ENCODE results near the gene RBP3. TPM values are rescaled to one million over a fixed set of nuclear protein-coding genes. Genes with fewer than 3 reads are reported as not detected.

The RBP3 gene
- total RNA-seq, 1 experiment from 2014 or later: not detected

DNA sequence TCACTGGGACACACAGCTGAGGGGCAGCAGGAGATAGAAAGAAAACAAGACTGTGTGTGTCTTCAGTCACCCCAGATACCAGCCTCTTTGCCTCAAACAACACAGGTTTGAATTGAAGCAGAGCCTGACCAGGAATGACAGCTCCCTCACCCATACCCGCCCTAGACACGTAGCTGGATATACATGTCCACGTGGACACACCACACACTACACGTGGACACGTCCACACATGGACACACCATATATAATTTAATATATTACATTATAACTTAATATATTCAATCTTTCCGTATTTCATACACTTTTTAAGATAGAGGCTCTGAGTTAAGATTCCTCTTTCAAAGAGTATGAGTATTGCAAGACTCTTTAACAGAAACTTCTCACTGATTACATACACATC, 14.6 kb upstream of the RBP3 start:
- TF ChIP-seq, protein P1, sequence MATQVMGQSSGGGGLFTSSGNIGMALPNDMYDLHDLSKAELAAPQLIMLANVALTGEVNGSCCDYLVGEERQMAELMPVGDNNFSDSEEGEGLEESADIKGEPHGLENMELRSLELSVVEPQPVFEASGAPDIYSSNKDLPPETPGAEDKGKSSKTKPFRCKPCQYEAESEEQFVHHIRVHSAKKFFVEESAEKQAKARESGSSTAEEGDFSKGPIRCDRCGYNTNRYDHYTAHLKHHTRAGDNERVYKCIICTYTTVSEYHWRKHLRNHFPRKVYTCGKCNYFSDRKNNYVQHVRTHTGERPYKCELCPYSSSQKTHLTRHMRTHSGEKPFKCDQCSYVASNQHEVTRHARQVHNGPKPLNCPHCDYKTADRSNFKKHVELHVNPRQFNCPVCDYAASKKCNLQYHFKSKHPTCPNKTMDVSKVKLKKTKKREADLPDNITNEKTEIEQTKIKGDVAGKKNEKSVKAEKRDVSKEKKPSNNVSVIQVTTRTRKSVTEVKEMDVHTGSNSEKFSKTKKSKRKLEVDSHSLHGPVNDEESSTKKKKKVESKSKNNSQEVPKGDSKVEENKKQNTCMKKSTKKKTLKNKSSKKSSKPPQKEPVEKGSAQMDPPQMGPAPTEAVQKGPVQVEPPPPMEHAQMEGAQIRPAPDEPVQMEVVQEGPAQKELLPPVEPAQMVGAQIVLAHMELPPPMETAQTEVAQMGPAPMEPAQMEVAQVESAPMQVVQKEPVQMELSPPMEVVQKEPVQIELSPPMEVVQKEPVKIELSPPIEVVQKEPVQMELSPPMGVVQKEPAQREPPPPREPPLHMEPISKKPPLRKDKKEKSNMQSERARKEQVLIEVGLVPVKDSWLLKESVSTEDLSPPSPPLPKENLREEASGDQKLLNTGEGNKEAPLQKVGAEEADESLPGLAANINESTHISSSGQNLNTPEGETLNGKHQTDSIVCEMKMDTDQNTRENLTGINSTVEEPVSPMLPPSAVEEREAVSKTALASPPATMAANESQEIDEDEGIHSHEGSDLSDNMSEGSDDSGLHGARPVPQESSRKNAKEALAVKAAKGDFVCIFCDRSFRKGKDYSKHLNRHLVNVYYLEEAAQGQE (IDR thresholded peaks at IDR 0.05; ENCODE audit: insufficient read depth in 1 of 2, low read depth in 2 of 2, low read length in 1 of 2): no peak
- TF ChIP-seq POLR2AphosphoS5 (IDR thresholded peaks at IDR 0.05; ENCODE audit: low read depth, low read length) (no peak), TCF7L2 (IDR thresholded peaks at IDR 0.05; ENCODE audit: low read depth, low read length) (no peak), SIN3A (IDR thresholded peaks at IDR 0.05; ENCODE audit: borderline replicate concordance, insufficient read depth, low read depth, low read length) (no peak)
- TF ChIP-seq, protein P2, sequence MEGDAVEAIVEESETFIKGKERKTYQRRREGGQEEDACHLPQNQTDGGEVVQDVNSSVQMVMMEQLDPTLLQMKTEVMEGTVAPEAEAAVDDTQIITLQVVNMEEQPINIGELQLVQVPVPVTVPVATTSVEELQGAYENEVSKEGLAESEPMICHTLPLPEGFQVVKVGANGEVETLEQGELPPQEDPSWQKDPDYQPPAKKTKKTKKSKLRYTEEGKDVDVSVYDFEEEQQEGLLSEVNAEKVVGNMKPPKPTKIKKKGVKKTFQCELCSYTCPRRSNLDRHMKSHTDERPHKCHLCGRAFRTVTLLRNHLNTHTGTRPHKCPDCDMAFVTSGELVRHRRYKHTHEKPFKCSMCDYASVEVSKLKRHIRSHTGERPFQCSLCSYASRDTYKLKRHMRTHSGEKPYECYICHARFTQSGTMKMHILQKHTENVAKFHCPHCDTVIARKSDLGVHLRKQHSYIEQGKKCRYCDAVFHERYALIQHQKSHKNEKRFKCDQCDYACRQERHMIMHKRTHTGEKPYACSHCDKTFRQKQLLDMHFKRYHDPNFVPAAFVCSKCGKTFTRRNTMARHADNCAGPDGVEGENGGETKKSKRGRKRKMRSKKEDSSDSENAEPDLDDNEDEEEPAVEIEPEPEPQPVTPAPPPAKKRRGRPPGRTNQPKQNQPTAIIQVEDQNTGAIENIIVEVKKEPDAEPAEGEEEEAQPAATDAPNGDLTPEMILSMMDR (IDR thresholded peaks at IDR 0.05): no peak
- peaks cover 23% of the 10 kb centered on the region for H3K27me3 ChIP-seq (ENCODE audit: control insufficient read depth, insufficient read depth, low read length)
- H3K27ac ChIP-seq (ENCODE audit: low read length): no peak overlapping the region
- ChIA-PET CTCF (no interaction called here), POLR2A (no interaction called here)
- BruUV-seq (replicated peaks): no TSS peak
- DNase-seq (ENCODE audit: low read depth, low spot score) (no peak), ATAC-seq (no peak)
- in situ Hi-C loops (cut with HindIII; ENCODE audit: low pct_unique_long_range_greater_than_20kb, low sequenced_read_pairs): no loop called here
- H3K36me3 ChIP-seq (ENCODE audit: control insufficient read depth, insufficient read depth, low read length): no peaks in the 10 kb centered on the region
- intact Hi-C loops (cut with micrococcal nuclease; ENCODE audit: unreplicated experiment): no loop called here
- no peaks in the 10 kb centered on the region for H3K9me3 ChIP-seq (ENCODE audit: control insufficient read depth, insufficient read depth, low read depth, low read length)
- no peaks in the 10 kb centered on the region for H3K4me1 ChIP-seq (ENCODE audit: control insufficient read depth, insufficient read depth, low read length)
- H3K4me3 ChIP-seq (ENCODE audit: low read depth in 2 of 2, low read length in 2 of 2): no peak overlapping the region

DNA sequence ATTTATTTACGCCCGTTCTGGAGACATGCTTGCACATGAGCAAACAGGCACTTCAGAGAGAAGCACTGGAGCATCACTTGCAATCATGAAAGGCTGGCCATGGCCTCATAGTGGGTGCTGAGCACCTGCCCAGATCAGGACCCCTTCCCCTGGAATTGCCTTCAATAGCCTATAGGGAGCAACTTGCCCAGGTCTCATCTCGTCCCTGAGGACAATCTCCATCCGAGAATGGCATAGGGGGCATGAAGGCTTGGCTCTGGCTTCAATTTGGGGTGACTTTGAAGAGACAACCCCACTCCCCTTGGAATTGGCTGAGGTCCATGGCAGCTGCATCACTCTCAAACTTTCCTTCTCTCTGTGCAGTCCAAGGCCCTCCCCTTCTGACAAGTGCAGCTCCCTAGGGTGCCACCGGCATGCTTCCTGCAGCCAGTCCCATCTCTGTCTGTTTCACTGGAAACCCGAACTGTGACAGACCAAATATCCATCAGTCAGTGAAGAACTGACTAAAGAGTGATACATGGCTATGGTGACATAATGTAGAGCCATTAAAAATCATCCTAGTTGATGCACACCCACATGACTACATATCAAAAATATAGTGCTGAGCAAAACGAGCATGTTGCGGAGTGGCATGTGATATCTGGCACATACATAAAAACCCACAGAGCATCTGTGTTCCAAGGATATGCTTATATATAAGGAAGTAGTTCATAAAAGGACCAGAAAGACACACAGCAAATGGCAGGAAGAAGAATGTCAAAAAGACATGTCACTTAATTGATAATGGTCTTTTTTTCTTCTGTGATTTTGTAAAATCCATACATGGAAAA, 13.5 kb upstream of the RBP3 start:
- POLR2A ChIA-PET: no interaction called here
- DNase-seq (ENCODE audit: low read depth, low spot score) (no peak), ATAC-seq (no peak)
- Histone ChIP-seq H3K27ac (ENCODE audit: low read length) (no peak overlapping the region), H3K9me3 (ENCODE audit: control insufficient read depth, insufficient read depth, low read depth, low read length) (no peaks in the 10 kb centered on the region), H3K36me3 (ENCODE audit: control insufficient read depth, insufficient read depth, low read length) (no peaks in the 10 kb centered on the region), H3K4me1 (ENCODE audit: control insufficient read depth, insufficient read depth, low read length) (no peaks in the 10 kb centered on the region), H3K4me3 (ENCODE audit: low read depth in 2 of 2, low read length in 2 of 2) (no peak overlapping the region), H3K27me3 (ENCODE audit: control insufficient read depth, insufficient read depth, low read length) (peaks cover 23% of the 10 kb centered on the region)
- CTCF ChIA-PET: no interaction called here
- BruUV-seq (replicated peaks): no TSS peak
- in situ Hi-C loops (cut with HindIII; ENCODE audit: low pct_unique_long_range_greater_than_20kb, low sequenced_read_pairs): no loop called here
- TF ChIP-seq POLR2AphosphoS5 (IDR thresholded peaks at IDR 0.05; ENCODE audit: low read depth, low read length) (no peak), SIN3A (IDR thresholded peaks at IDR 0.05; ENCODE audit: borderline replicate concordance, insufficient read depth, low read depth, low read length) (no peak)
- TF ChIP-seq, protein P2 (IDR thresholded peaks at IDR 0.05): no peak
- TF ChIP-seq, protein P1 (IDR thresholded peaks at IDR 0.05; ENCODE audit: insufficient read depth in 1 of 2, low read depth in 2 of 2, low read length in 1 of 2): no peak
- intact Hi-C loops (cut with micrococcal nuclease; ENCODE audit: unreplicated experiment): no loop called here
